ENCODE results near the gene GALNT14.

DNA sequence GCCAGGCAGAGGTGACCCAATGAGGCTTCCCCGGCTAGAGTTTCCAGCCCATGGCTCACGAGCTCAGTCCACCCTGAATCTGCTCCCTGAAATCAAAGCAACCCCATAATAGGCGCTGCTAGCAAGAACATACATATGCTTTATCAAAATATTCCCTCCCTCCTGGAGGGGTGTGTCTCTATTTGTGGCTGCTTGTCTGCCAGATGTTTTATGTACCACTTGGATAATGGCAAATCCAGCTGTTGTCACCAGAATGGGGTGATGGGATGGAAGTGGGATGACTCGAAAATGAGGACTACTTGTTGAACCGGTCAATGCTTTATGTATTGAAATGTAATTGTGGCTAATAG is 152.0 kb downstream of the GALNT14 start:
- TF ChIP-seq CTCF (conservative IDR thresholded peaks at IDR 0.05; ENCODE audit: low read length) (no peak), EZH2phosphoT487 (IDR thresholded peaks at IDR 0.05; ENCODE audit: borderline replicate concordance) (no peak)
